ENCODE data around the gene PTPRT.

PTPRT gene

GRCh38 chr20:43029176-43029575, 160.5 kb downstream of the PTPRT start:
- in situ Hi-C loops (cut with MboI; ENCODE audit: low sequenced_read_pairs), result no loop called here

DNA sequence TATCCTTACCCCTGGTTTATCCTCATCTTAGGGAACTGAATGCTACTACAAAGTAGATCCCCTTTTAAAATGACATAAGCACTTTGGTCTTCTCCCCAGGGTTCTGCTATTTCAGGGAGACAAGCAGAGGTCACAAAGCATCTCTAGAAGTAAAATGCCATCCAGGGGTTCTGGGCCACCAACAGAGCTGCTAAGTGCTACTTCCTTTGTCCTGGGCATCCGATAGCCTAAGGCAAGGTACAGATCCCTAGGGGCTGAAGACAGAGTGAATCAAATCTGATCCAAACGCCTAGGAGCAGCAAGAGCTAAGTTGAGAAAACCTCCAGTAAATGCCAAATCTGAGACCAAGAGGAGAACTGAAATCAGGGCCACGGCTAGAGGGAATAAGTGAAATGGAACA, 161.2 kb downstream of the PTPRT start:
- in situ Hi-C loops (cut with MboI; ENCODE audit: low sequenced_read_pairs), result no loop called here

GRCh38 chr20:43023836-43024235, 165.9 kb downstream of the PTPRT start:
- in situ Hi-C loops (cut with MboI; ENCODE audit: low sequenced_read_pairs), result no loop called here

GRCh38 chr20:43022568-43022967, 167.1 kb downstream of the PTPRT start:
- in situ Hi-C loops (cut with MboI; ENCODE audit: low sequenced_read_pairs), result no loop called here

GRCh38 chr20:43022081-43022480, 167.6 kb downstream of the PTPRT start:
- in situ Hi-C loops (cut with MboI; ENCODE audit: low sequenced_read_pairs), result no loop called here

- in situ Hi-C loops (cut with MboI; ENCODE audit: low sequenced_read_pairs), result no loop called here
These were observed 172.3 kb downstream of the PTPRT start for GRCh38 chr20:43017241-43018030.

DNA sequence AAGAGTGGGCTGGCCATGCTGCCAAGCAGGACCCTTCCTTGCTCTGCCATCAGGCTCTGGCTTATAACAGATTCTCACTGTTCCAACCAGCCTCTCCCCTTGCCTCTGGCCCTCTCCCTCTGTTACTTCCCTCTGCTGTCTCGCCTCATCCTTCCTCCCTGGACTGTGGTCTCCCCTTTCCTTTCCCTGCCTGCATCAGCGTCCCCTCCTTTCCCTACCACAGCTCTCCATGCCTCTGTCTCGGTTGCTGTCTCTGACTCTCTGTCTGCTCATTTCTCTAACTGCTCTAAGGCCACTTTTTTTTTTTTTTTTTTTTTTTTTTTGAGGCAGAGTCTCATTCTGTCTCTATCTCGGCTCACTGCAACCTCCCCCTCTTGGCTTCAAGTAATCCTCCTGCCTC, 173.4 kb downstream of the PTPRT start:
- in situ Hi-C loops (cut with MboI; ENCODE audit: low sequenced_read_pairs), result no loop called here

DNA sequence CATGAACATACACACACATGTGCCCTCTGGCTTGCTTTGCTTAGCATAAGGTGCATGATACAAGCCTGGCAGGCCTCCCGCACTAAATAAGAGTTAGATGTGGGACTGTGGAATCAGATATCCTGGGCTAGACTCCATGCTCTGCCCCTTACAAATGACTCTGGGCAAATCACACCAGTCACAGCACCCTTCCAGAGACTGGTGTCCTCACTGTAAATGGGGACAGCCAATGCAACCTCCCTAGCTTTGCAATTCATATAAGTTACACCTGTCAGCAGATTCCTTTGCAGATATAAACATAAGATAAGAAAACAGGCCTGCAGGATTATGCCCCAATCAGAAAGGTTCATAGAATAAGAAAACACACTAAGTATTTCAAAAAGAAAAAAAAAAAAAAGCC, 174.1 kb downstream of the PTPRT start:
- in situ Hi-C loops (cut with MboI; ENCODE audit: low sequenced_read_pairs), result no loop called here

DNA sequence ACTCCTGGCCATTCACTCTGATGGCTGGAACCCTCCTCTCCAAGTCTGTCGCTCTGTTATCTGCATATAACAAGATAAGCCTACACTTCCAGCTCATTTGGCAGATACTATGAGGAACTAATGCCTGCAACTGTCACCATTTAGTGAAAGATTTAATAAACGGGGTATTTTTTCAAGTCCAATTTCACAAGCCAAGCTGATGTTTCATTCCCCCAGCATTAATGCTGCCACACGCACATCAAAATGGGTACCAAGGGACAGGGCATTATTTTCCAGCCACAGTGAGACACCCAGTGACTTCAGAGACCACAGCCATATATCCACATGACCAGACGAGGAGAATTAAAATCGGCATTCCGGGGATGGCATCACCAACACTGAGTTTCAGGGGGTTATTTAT, 175.5 kb downstream of the PTPRT start:
- in situ Hi-C loops (cut with MboI; ENCODE audit: low sequenced_read_pairs), result no loop called here

GRCh38 chr20:43011491-43011890, 178.2 kb downstream of the PTPRT start:
- in situ Hi-C loops (cut with MboI; ENCODE audit: low sequenced_read_pairs), result no loop called here

GRCh38 chr20:43009532-43009931, 180.2 kb downstream of the PTPRT start:
- in situ Hi-C loops (cut with MboI; ENCODE audit: low sequenced_read_pairs), result no loop called here

- in situ Hi-C loops (cut with MboI; ENCODE audit: low sequenced_read_pairs), result no loop called here
These were observed 182.2 kb downstream of the PTPRT start for GRCh38 chr20:43007525-43007924.

DNA sequence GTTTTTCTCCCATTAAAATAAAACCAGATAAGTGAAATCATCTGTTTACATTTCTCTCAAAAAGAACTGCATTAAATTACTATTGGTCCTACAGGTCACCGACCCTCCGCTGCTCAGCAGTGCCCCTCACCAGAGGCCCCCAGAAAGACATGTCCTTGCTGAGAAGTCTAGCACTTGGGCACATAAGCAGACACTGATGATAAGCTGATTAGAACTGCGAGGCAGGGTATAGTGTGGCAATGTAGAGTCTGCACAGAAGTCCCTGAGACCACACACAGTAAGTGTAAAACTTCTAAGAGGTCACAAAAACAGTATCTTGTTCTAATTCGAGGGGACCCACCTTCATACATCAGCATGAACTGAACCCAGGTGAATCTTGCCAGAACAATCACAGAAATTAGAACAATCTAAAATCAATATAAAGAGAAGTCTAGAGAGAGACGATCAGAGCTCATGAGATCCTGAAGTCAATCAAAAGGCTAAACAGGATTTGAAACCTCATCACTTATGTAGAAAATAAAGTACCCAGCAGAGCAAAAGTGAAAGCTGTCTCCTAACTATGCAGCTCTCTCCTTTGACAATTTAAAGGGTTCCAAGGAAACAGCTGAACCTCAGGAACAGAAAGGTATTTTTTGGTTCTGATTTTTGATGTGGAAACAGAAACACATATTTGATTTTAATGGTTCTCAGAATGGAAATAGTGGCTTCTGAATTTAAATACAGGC, 182.9 kb downstream of the PTPRT start:
- in situ Hi-C loops (cut with MboI; ENCODE audit: low sequenced_read_pairs), result no loop called here

DNA sequence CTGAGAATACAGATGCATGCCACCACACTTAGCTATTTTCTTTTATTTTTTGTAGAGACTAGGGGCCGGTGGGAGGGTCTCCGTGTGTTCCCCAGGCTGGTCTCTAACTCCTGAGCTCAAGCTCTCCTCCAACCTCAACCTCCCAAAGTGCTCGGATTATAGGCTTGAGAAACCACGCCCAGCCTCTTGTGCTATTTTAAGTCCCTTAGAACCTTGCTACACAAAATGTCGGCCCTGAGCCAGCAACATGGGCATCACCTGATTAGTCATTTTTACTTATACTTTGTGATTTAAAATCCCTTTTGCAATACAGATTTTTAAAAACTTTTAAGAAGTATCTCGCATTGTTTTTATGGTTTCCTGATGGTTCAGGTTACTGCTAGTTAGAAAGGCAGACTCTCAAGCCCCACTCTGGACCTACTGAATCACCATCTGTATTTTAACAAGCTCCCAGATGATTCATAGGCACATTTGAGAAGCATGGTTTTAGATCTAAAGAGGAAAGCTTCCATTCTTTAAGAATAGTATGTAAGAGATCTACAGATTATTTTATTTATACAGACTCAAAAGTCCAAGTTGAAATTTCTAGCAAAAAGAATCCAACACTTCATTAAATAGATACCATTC, 186.3 kb downstream of the PTPRT start:
- in situ Hi-C loops (cut with MboI; ENCODE audit: low sequenced_read_pairs), result no loop called here

GRCh38 chr20:42996141-42996540, 193.6 kb downstream of the PTPRT start:
- in situ Hi-C loops (cut with MboI; ENCODE audit: low sequenced_read_pairs), result no loop called here

DNA sequence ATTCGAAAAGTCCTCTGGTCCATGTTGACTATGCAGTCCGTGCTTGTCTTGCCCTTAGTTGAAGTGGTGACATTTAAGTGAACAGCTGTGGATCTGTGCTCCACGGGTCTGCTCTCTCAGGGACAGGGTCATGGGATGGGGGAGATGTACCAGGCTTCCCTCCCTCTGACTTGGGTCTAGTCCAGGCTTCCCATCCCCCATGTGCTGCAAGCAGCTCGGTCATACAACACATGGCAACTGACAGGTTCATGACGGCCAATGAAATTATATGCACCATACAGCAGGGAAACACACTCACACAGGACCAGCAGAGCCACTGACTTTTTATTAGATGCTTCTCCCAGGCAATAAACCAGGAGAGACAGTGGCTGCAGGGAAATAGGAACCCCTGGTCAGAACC, 201.4 kb downstream of the PTPRT start:
- in situ Hi-C loops (cut with MboI; ENCODE audit: low sequenced_read_pairs), result no loop called here

- in situ Hi-C loops (cut with MboI; ENCODE audit: low sequenced_read_pairs), result no loop called here
These were observed 202.2 kb downstream of the PTPRT start for GRCh38 chr20:42987376-42988114.

- in situ Hi-C loops (cut with MboI; ENCODE audit: low sequenced_read_pairs), result no loop called here
These were observed 203.4 kb downstream of the PTPRT start for GRCh38 chr20:42986143-42986773.

- in situ Hi-C loops (cut with MboI; ENCODE audit: low sequenced_read_pairs), result no loop called here
These were observed 204.1 kb downstream of the PTPRT start for GRCh38 chr20:42985628-42986027.

DNA sequence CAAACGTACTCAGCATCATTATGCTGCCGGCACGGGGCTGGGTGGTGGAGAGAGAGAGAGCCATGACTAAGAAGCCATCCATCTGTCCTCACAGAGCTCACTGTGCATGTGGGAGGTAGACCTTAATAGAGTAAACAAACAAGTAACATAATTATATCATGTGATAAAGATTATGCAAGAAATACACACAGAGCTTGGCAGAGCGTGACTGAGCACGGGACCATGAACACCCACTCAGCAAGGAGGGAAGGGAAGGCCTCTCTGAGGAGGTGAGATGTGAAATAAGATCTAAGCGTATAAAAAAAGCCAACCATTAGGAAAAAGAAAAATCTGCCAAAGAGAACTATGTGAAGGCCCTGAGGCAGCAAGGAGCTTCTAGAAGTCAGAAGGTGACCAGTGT, 207.5 kb downstream of the PTPRT start:
- in situ Hi-C loops (cut with MboI; ENCODE audit: low sequenced_read_pairs), result no loop called here

- in situ Hi-C loops (cut with MboI; ENCODE audit: low sequenced_read_pairs), result no loop called here
These were observed 208.5 kb downstream of the PTPRT start for GRCh38 chr20:42981253-42981652.
